Fibroblast of peridontal ligament (primary cell): Measurements from ENCODE around the gene NAGA.
A peak's percentile ranks its signal among the peaks of the same experiment; 100 is the strongest.
"Not testable (repeated sequence)": the region's sequence is repeated elsewhere in the genome, so short reads cannot be mapped to it uniquely, and the experiment has no call there.

Experiments
- DNase-seq: peaks from one replicate; pipeline ENCODE4 v3.0.0-alpha.2; 2010; ENCODE audit errors: extremely low read depth

NAGA gene

GRCh38 chr22:42074846-42075676, 4.4 kb upstream of the NAGA start:
- no peak for DNase-seq

- peak; percentile 36 for DNase-seq
Observed at GRCh38 chr22:42074132-42074811, 3.7 kb upstream of the NAGA start, which contains the start of gene PHETA2. Gene PHETA2 (plus strand): TSS chr22:42074248. CDS start chr22:42077294, 3,046 bp downstream.

- no peak for DNase-seq
Observed at GRCh38 chr22:42073621-42074041, 3.0 kb upstream of the NAGA start.

- no peak for DNase-seq
Observed at GRCh38 chr22:42072606-42073330, 2.2 kb upstream of the NAGA start.

GRCh38 chr22:42071508-42071907, 896 bp upstream of the NAGA start:
- DNase-seq: not testable (repeated sequence)

- no peak for DNase-seq
Observed at GRCh38 chr22:42069801-42070516, 653 bp downstream of the NAGA start.

GRCh38 chr22:42068291-42068690, 2.3 kb downstream of the NAGA start:
- no peak for DNase-seq

- DNase-seq: no peak
Observed at GRCh38 chr22:42067671-42068251, 2.9 kb downstream of the NAGA start.

- DNase-seq: no peak
Observed at GRCh38 chr22:42066937-42067336, 3.7 kb downstream of the NAGA start.

GRCh38 chr22:42066126-42066761, 4.4 kb downstream of the NAGA start:
- no peak for DNase-seq

GRCh38 chr22:42065438-42066125, 5.0 kb downstream of the NAGA start:
- DNase-seq: no peak

GRCh38 chr22:42064629-42065028, 6.0 kb downstream of the NAGA start:
- no peak for DNase-seq

- DNase-seq: no peak
Observed at GRCh38 chr22:42062506-42063170, 8.0 kb downstream of the NAGA start.

- no peak for DNase-seq
Observed at GRCh38 chr22:42061041-42061440, 9.6 kb downstream of the NAGA start.

- no peak for DNase-seq
Observed at GRCh38 chr22:42060489-42060888, 10.1 kb downstream of the NAGA start.

GRCh38 chr22:42056757-42057511, 13.7 kb downstream of the NAGA start:
- no peak for DNase-seq

GRCh38 chr22:42052765-42053164, 17.8 kb downstream of the NAGA start:
- DNase-seq: no peak

GRCh38 chr22:42050641-42051180, 19.9 kb downstream of the NAGA start:
- DNase-seq: no peak

- DNase-seq: no peak
Observed at GRCh38 chr22:42041784-42042183, 28.8 kb downstream of the NAGA start.
